Panc1 (cell line): ENCODE data around the gene ARFGEF3.

Experiments used
- CTCF ChIP-seq: fragments of 450-650 bp; IDR thresholded peaks from 2 replicates; pipeline ENCODE4 v1.5.1; 2017; ENCODE audit warnings: mild to moderate bottlenecking
- POLR2AphosphoS5 ChIP-seq: IDR thresholded peaks from 2 replicates; pipeline ENCODE4 v1.6.1; 2012; ENCODE audit warnings: mild to moderate bottlenecking, low read depth, low read length, moderate library complexity
- SIN3A ChIP-seq: IDR thresholded peaks from 2 replicates; pipeline ENCODE4 v1.6.1; 2012; ENCODE audit warnings: low read depth, mild to moderate bottlenecking, low read length, moderate library complexity, borderline replicate concordance; ENCODE audit not compliant: insufficient read depth
- TF ChIP-seq, protein P1 (sequence below), 2 experiments: IDR thresholded peaks; 2 replicates each; pipeline ENCODE4 v1.6.1; 2011 to 2012; ENCODE audit warnings: low read depth in 2 of 2, control low read depth in 1 of 2, low read length in 1 of 2, mild to moderate bottlenecking in 1 of 2, moderate library complexity in 1 of 2; ENCODE audit not compliant: insufficient read depth in 1 of 2

DNA sequence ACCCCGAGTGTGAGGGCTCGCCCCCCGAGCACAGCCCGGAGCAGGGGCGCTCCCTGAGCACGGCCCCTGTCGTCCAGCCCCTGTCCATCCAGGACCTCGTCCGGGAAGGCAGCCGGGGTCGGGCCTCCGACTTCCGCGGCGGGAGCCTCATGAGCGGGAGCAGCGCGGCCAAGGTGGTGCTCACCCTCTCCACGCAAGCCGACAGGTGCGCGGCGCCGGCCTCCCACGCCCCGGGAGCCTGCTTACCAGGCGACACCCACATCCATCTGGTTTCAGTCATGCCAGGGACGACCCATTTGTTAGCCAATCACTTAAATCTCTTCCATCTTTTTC is 130.1 kb downstream of the ARFGEF3 start:
- TF ChIP-seq CTCF (no peak), POLR2AphosphoS5 (no peak), SIN3A (no peak)
- TF ChIP-seq, protein P1, sequence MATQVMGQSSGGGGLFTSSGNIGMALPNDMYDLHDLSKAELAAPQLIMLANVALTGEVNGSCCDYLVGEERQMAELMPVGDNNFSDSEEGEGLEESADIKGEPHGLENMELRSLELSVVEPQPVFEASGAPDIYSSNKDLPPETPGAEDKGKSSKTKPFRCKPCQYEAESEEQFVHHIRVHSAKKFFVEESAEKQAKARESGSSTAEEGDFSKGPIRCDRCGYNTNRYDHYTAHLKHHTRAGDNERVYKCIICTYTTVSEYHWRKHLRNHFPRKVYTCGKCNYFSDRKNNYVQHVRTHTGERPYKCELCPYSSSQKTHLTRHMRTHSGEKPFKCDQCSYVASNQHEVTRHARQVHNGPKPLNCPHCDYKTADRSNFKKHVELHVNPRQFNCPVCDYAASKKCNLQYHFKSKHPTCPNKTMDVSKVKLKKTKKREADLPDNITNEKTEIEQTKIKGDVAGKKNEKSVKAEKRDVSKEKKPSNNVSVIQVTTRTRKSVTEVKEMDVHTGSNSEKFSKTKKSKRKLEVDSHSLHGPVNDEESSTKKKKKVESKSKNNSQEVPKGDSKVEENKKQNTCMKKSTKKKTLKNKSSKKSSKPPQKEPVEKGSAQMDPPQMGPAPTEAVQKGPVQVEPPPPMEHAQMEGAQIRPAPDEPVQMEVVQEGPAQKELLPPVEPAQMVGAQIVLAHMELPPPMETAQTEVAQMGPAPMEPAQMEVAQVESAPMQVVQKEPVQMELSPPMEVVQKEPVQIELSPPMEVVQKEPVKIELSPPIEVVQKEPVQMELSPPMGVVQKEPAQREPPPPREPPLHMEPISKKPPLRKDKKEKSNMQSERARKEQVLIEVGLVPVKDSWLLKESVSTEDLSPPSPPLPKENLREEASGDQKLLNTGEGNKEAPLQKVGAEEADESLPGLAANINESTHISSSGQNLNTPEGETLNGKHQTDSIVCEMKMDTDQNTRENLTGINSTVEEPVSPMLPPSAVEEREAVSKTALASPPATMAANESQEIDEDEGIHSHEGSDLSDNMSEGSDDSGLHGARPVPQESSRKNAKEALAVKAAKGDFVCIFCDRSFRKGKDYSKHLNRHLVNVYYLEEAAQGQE (IDR thresholded peaks at IDR 0.05; ENCODE audit: insufficient read depth in 1 of 2, low read depth in 2 of 2, low read length in 1 of 2) = no peak
